Measurements from ENCODE around the gene MPZL2.

GRCh38 chr11:118215765-118216164 is 48.3 kb downstream of the MPZL2 start:
- TF ChIP-seq TAF1 (IDR thresholded peaks at IDR 0.05; ENCODE audit: low read depth) (no peak), CTCF (IDR thresholded peaks at IDR 0.05; ENCODE audit: poor library complexity, severe bottlenecking) (no peak), MXI1 (conservative IDR thresholded peaks at IDR 0.05; ENCODE audit: poor library complexity, severe bottlenecking) (no peak), POLR2AphosphoS5 (IDR thresholded peaks at IDR 0.05) (no peak), EZH2 (IDR thresholded peaks at IDR 0.05; ENCODE audit: borderline replicate concordance, insufficient read depth, low read length, poor library complexity, severe bottlenecking) (no peak), RAD21 (conservative IDR thresholded peaks at IDR 0.05) (no peak)
- TF ChIP-seq, protein P1, sequence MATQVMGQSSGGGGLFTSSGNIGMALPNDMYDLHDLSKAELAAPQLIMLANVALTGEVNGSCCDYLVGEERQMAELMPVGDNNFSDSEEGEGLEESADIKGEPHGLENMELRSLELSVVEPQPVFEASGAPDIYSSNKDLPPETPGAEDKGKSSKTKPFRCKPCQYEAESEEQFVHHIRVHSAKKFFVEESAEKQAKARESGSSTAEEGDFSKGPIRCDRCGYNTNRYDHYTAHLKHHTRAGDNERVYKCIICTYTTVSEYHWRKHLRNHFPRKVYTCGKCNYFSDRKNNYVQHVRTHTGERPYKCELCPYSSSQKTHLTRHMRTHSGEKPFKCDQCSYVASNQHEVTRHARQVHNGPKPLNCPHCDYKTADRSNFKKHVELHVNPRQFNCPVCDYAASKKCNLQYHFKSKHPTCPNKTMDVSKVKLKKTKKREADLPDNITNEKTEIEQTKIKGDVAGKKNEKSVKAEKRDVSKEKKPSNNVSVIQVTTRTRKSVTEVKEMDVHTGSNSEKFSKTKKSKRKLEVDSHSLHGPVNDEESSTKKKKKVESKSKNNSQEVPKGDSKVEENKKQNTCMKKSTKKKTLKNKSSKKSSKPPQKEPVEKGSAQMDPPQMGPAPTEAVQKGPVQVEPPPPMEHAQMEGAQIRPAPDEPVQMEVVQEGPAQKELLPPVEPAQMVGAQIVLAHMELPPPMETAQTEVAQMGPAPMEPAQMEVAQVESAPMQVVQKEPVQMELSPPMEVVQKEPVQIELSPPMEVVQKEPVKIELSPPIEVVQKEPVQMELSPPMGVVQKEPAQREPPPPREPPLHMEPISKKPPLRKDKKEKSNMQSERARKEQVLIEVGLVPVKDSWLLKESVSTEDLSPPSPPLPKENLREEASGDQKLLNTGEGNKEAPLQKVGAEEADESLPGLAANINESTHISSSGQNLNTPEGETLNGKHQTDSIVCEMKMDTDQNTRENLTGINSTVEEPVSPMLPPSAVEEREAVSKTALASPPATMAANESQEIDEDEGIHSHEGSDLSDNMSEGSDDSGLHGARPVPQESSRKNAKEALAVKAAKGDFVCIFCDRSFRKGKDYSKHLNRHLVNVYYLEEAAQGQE (IDR thresholded peaks at IDR 0.05; ENCODE audit: borderline replicate concordance), result no peak
